NCI-H128 (cell line): Measurements from ENCODE around the gene FXYD1.

Experiments
- DNase-seq: peaks from one replicate; lab custom pipeline; 2025; ENCODE audit not compliant: unreplicated experiment; lab: John Stamatoyannopoulos, UW

FXYD1 gene

DNA sequence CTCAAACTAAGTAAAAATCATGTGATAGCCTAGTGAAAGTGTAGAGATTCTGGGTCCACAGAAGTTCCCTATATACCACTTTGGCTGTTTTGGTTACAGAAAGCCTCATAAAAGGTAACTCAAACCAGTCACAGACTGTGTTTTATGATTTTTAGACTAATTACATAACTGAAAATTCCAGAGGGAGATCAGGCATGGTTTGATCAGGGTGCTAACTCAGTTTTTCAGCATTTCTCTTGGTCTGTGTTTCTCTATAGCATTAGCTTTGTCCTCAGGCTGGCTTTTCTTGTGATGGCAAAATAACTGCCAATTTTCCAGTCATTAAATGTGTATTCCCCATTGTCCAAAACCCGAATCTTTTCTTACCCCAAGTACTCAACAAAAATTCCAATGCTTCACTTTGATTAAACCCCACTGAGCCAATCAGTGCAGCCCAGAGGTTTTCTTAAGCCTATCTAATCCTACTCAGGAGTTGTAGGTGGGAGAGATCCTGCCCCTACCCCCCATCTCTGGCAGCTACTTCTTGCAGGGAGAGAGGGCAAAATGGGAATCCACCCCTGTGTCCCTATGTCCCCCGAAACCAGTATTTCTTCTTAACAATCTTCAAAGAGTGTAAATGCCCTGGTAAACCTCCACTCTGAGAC, 31.6 kb upstream of the FXYD1 start:
- no peak for DNase-seq

DNA sequence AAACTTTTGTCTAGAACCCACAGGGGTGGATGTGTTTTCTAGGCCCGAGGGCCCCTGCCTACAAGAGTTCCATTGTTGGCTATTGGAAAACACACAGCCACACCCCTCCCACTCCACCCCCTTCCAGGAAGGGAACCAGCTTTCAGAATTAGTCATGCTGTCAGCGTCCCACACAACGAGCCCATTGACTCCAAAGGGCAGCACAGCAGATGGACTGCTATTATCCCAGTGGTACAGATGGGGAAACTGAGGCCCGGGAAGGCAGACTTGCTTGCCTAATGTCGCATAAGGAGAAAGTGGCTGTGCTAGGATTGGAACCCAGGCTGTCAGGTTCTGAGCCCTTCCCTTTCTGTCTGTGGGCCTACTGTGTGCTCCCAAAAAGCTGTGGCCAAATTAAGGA, 31.1 kb upstream of the FXYD1 start:
- no peak for DNase-seq

DNA sequence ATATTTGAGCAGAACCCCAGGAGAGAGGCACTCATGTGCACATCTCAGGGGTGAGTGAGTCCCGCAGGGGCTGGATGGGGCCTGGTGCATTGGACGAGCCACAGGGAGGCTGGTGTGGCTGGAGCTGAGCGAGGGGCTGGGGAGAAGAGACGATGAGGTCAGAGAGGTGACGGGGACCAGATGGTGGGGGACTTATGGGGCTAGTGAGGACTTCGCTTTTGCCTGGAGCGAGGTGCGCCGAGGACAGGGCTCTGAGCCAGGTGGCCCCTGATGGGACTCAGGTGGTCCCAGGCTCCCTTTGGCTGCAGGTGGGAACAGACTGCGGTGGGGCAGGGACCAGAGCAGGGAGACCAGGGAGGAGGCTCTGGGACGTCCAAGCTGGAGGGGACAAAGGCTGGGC, 29.9 kb upstream of the FXYD1 start:
- no peak for DNase-seq

DNA sequence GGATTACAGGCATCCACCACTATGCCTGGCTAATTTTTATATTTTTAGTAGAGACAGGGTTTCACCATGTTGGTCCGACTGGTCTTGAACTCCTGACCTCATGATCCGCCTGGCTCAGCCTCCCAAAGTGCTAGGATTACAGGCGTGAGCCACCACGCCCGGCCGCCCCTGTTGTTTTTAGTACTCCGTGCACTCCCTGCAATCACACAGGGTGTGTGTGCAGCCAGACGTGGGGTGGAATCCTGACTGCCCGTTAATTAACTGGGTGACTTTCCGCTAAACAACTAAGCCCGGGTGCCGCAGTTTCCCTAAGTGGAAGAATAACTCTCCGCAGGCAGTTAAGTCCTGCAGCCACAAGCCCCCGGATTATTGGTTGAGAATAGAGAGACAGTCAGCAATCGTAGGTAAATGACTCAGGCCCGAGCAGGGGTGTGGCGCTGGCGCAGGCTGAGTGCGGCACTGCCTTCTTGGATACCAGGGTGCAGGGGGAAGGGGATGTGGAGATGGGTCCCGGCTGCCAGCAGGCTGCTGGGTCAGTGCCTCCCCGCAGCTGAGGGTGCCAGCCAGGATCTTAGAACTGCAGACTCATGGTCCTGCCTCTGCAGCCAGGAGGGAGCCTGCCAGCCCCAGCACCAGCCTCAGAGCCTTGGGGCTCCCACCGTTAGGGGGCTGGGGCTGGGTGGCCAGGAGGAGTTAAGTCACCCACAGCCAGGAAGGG, 29.1 kb upstream of the FXYD1 start:
- DNase-seq = no peak

DNA sequence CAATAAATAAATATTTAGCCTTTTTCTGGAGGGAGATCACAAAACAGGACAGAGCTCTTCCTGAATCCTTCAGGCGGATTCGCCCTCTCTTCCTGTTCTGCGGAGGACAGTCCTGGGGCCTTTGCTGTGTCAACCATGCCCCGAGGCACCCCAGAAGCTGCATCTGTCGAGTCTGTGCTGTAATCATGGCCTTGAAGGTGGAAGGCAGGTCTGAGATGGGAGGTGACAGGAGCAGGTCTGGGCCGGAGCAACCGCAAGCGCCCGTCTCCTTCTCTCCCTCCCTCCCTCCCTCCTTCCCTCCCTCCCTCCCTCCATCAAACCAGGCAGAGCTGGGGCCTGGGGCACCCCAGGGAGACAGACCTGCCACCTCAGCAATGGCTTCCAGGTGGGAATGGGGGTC, 27.6 kb upstream of the FXYD1 start:
- no peak for DNase-seq

DNA sequence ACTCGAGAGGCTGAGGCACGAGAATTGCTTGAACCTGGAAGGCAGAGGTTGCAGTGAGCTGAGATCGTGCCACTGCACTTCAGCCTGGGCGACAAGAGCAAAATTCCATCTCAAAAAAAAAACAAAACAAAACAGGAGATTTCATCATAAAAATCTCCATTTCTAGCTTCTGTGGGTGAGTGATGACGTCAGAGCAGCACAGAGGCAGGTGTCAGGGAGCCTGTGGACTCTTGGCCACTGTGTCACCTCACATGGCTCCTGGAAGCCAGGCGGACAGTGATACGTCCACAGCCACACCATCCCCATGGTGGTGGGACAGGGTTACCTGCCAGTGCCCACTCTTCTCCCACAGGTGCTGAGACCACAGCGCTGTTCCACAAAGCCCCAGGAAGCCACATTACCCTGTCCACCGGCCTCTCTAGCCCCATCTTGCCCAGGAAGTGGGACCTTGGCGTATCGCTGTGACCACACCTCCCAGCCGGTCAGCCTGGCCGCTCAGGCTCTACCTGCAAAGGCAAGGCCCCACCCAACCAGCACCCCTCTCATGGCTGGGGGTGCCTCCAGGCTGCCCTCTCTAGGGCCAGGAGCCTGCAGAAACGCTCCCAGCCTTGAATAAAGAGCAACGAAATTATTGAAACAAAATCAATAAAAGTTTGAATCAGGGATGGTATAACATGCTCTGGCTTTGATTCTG, 25.5 kb upstream of the FXYD1 start:
- no peak for DNase-seq

DNA sequence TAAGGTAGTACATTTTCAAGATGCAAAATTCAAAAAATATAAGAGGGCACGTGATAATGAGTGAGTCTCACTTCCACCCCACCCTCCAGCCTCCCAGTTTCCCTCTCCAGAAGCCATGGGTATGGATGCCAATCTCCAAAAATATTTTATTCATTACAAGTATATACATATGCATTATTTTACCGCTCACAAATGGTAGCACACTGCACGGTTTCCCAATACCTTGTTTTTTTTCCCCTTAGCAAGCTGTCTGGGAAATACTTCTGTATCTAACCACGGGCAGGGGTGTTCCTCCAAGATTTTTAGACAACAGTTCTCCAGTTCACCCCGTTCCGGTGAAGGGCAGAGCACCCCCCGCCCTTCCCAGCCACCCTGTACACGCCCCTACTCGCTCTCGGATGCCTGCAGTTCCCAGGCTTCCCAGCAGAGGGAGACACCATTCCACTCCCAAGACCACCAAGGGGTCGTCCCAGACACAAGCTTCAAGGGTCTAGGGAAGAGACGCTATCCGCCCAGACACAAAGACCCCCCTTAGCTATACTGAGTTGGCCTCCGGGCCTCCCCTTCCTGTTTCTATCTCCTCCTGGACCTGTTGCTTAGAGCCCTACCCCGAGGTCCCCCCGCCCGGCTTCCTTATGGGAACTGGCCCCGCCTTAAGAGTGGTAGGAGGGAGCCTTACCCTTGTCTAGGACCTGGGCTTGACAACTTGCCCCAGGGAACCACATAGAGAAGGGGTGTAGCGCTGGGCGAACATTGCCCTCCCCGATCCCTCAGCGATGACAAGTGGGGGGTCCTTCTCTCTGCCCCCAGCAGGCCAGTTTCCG, 24.1 kb upstream of the FXYD1 start:
- DNase-seq = no peak

DNA sequence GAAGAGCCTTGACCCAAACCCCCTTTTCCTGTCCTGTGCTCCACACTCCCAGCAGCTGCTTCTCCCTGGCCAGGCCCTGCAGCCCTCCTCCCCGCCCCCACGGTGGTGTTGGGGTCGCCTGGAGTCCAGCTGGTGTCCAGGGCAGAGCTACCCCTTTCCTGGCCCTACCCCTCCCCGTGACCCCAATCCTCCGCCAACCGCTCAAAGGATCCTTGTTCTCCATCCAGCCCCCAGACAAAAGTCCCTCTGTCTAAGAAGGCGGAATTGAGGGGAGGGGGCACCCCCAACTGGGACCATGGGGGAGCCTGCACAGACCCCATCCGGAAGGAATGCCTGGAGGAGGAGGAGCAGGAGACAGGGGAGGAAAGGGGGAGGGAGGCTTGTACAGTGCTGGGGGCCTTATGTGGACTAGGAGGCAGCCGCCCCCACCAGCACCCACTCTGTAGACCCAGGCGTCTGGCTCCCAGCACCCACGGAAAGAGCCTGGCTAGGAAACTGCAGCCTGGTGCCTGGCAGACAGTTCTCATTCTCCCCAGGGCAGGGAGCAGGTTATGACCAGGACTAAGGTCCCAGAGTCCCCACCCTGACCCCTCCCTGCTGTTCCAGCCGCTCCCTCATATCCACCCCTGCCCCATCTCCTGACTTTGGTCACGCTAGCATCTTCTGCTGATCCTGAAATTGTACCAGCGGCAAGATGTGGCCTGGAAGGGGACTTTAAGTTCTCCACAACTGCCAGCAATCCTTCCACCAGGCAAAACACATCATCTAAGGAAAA, 23.3 kb upstream of the FXYD1 start, which contains the start of gene FXYD3:
Gene FXYD3, plus strand, starts transcription at position 647 of the 775 bp plus-strand sequence. CDS start 3,554 bp downstream, outside the sequence.
- DNase-seq = no peak

DNA sequence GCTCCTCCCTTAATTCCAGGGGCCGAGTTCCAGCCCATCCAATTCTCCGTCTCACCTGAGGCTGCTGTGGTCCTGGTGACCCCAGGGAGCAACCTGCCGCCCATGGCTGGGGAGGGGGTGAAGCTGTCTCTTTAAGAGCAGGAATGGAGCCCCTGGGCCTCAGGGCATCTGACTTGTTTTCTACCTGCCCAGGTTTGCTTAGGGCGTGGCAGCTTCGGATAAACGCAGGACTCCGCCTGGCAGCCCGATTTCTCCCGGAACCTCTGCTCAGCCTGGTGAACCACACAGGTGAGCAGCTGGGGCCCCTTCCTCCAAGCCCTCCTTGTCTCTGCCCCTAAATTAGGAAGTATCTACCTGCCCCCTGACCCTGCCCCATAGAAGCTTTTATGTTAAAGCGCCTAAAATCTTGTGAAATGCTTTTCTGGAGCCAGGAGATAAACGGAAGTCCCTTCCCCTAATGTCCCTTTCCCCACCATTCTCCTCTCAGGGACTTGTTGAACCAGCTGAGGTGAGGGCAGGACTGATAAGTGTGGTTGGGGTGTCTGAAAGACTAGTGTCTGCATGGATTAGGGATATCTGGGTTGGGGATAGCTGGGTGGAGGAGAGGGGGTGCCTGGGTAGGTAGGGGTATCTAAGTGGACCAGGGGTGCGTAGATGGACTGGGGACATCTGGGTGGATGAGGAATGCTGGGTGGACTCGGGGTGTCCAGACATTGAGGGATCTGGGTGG, 22.4 kb upstream of the FXYD1 start:
- DNase-seq = no peak

DNA sequence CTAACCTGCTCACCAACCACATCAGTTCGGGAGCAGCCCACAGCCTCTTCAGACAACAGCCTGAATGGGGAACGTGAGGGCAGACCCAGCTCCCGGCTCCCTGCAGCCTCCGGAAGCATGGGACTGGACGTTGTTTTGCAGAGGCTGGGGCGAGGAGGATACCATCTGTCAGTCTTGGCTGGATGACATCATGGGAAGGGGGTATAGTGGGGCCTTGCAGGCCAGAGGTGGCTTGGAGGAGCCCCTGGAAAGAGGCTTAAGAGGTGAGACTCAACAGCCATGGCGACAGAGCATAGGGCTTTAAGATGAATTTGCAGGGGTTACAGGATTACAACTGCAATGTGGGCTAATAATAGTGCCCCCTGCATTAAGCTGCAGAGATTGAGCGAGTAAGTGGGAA, 21.5 kb upstream of the FXYD1 start:
- no peak for DNase-seq

DNA sequence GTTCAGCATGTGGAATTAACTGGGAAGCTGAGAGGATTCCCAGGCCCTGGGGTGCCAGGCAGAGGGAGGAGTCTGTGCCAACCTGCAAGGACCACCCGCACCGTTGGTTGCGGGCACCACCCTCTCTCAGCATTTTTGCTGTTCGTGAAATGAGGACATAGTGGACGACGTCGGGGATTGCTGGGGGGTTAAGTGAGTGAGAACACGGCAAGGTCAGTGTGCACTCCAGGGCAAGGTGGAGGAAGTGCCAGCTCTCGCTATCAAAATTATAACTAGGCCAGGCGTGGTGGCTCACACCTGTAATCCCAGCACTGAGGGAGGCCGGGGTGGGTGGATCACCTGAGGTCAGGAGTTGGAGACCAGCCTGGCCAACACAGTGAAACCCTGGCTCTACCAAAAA, 20.8 kb upstream of the FXYD1 start:
- no peak for DNase-seq

DNA sequence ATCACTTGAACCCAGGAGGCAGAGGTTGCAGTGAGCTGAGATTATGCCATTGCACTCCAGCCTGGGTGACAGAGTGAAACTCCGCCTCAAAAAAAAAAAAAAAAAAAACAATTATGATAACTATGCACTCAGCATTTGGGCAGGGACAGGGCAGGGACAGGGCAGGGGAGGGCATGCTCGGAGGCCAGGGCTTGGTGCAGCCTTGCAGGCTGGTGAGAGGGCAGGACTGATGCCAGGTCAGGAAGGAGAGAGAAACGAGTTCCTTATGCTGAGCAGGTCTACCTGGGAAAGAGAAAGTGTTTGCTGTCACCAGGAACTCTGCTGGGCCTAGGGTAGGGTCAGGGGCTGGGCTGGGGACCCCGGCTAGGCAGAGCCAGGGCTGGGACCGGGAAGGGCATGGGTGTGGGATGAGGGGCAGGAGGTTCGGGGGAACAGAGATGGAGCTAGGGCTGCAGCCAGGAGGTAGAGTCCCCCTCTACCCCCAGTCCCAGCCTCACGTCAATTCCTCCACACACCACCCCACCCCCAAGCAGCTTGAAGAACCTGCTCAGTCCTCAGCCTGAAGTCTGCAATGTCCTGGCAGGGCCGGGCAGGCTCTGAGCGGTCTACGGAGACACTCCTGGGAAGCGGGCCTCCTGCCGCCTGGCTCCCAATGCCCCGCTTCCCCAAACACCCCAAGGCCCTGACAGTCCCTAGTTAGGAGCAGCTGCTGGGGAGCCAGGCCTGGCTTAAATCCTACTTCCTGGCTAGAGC, 20.2 kb upstream of the FXYD1 start:
- no peak for DNase-seq

DNA sequence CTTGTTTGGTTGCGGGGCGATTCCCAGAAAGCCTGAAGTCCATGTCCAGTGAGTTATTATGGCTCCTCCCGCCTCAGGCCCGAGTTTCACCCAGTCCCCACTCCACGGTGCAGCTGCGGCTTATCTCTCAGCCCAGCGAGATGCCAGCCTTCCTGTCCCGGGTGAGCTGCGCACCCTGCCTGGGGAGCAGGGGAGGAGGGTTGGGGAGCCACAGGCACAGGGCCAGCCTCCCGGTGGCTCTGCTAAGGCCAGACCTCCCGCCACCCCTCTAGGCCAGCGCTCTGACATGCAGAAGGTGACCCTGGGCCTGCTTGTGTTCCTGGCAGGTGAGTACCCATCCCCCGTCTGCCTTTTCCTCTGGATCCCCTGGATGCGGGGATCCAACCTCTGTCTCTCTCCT, 19.5 kb upstream of the FXYD1 start:
- DNase-seq = no peak

DNA sequence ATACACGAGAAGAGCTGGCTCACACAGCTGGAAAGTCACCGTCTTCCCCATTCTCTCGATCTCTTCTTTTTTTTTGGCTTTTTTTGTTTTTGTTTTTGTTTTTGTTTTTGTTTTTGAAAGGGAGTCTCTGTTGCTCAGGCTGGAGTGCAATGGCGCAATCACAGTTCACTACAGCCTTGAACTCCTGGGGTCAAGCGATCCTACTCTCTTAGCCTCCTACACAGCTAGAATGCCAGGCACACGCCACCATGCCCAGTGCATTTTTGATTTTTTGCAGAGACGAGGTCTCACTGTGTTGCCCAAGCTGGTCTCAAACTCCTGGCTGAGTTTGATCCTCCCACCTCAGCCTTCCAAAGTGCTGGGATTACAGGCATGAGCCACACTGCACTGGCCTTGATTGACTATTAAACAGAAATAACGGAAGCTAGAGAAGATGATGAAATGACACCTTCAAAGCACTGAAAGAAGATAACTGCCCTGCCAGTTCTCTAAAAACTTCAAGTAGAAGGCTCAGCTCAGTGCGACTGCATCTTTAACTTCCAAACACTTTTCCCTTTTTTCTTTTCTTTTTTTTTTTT, 19.0 kb upstream of the FXYD1 start:
- DNase-seq = no peak

DNA sequence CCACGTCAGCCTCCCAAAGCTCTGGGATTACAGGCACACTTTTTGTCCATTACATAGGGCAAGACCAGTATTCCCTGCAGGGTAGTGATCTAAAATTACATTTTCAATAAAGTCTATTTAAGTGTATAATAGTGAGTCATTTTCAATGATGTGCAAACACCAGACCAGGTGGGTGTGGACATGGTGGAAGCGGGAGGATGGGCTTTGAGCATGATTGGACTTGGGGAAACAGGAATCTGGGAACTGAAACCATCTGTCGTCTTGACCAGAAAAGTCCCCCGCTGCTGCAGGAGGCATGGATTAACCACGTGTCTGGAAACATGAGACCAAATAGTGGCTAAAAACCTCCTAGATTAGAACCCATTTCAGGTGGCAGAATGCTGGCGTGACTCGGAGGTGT, 18.1 kb upstream of the FXYD1 start:
- DNase-seq = no peak

DNA sequence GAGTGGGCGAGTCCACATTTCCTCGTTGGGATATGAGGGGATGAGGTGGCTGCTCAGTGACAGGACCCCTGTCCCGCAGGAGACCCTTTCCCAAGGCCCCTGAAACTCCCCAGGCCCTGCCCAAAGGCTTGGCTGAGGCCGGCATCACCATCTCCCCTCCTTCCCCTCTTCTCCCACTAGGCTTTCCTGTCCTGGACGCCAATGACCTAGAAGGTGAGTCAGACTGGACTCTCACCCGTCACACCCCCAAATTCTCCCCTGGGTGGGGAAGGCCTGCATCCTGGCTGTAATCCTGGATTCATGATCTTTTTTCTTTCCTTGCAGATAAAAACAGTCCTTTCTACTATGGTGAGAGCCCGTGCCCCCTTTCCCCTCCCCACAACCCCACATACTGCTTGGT, 17.7 kb upstream of the FXYD1 start:
- no peak for DNase-seq

DNA sequence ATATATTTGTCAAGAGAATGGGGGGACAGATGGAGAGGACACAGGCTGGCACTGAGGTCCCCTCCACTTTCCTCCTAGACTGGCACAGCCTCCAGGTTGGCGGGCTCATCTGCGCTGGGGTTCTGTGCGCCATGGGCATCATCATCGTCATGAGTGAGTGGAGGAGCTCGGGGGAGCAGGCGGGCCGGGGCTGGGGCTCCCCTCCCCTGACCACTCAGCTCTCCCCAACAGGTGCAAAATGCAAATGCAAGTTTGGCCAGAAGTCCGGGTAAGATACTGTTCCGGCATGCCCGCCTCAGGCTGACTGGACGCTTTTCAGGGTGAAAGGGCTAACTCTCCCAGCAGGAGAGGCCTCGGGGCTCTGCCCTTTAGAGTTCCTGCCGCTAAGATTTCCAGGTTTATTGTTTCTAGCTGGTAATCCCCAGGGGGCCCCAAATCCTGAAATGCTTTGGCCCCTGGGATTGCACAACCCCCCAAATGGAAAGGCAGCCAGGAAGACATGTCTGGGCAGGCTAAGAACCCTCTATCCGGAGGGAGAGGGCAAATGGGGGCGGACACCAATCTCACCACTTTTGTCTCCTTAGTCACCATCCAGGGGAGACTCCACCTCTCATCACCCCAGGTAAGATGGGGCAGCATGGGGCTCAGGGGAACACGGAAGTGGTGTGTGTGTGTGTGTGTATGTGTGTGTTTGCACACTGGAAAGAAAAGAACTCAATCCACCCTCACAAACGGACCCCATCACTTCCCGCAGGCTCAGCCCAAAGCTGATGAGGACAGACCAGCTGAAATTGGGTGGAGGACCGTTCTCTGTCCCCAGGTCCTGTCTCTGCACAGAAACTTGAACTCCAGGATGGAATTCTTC, 15.7 kb upstream of the FXYD1 start:
- DNase-seq = no peak

DNA sequence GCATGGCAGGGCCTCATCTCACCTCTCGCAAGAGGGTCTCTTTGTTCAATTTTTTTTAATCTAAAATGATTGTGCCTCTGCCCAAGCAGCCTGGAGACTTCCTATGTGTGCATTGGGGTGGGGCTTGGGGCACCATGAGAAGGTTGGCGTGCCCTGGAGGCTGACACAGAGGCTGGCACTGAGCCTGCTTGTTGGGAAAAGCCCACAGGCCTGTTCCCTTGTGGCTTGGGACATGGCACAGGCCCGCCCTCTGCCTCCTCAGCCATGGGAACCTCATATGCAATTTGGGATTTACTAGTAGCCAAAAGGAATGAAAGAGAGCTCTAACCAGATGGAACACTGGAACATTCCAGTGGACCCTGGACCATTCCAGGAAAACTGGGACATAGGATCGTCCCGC, 15.1 kb upstream of the FXYD1 start:
- no peak for DNase-seq
